ENCODE data around the gene STXBP6.

The STXBP6 gene

DNA sequence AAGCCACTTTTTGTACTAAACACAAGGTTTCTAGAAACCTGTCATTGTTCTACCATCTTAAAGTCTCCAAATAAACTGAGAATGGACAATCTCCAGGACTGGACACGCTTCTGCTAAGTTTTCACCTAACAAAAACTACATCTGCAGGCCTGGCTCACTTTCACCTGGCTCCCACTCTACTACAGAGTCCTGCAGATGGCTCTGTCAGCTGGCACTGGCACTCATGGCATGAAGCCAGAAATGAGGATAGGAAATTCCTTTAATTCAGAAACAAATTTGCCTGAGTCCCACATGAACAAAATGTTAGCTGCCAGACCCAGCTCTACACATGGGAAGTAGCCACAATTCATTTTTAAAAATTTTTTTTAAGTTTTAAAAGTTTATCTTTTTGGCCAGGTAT lies 42.1 kb downstream of the STXBP6 start:
- Histone ChIP-seq H3K9me3 (ENCODE audit: control insufficient read depth, insufficient read depth, low read length) (no peaks in the 10 kb centered on the region), H3K27me3 (ENCODE audit: control insufficient read depth, insufficient read depth, low read length) (no peaks in the 10 kb centered on the region), H3K4me1 (ENCODE audit: control insufficient read depth, insufficient read depth, low read length) (peaks cover 13% of the 10 kb centered on the region), H3K4me3 (ENCODE audit: low read depth, low read length) (no peak overlapping the region), H3K36me3 (ENCODE audit: control insufficient read depth, insufficient read depth, low read length) (no peaks in the 10 kb centered on the region), H3K9ac (ENCODE audit: low read depth, low read length) (no peak overlapping the region)

- H3K9me3 ChIP-seq (ENCODE audit: control insufficient read depth, insufficient read depth, low read length): no peaks in the 10 kb centered on the region
- no peaks in the 10 kb centered on the region for H3K36me3 ChIP-seq (ENCODE audit: control insufficient read depth, insufficient read depth, low read length)
- no peaks in the 10 kb centered on the region for H3K27me3 ChIP-seq (ENCODE audit: control insufficient read depth, insufficient read depth, low read length)
- peaks cover 13% of the 10 kb centered on the region for H3K4me1 ChIP-seq (ENCODE audit: control insufficient read depth, insufficient read depth, low read length)
- H3K9ac ChIP-seq (ENCODE audit: low read depth, low read length): no peak overlapping the region
- no peak overlapping the region for H3K4me3 ChIP-seq (ENCODE audit: low read depth, low read length)
These were observed 42.8 kb downstream of the STXBP6 start for GRCh38 chr14:25006961-25007795.

GRCh38 chr14:25006031-25006430 lies 43.9 kb downstream of the STXBP6 start:
- H3K36me3 ChIP-seq (ENCODE audit: control insufficient read depth, insufficient read depth, low read length): no peaks in the 10 kb centered on the region
- H3K4me1 ChIP-seq (ENCODE audit: control insufficient read depth, insufficient read depth, low read length): peaks cover 13% of the 10 kb centered on the region
- H3K9me3 ChIP-seq (ENCODE audit: control insufficient read depth, insufficient read depth, low read length): no peaks in the 10 kb centered on the region
- no peak overlapping the region for H3K9ac ChIP-seq (ENCODE audit: low read depth, low read length)
- no peak overlapping the region for H3K4me3 ChIP-seq (ENCODE audit: low read depth, low read length)
- no peaks in the 10 kb centered on the region for H3K27me3 ChIP-seq (ENCODE audit: control insufficient read depth, insufficient read depth, low read length)

GRCh38 chr14:25004389-25004809 lies 45.5 kb downstream of the STXBP6 start:
- H3K36me3 ChIP-seq (ENCODE audit: control insufficient read depth, insufficient read depth, low read length): no peaks in the 10 kb centered on the region
- H3K9ac ChIP-seq (ENCODE audit: low read depth, low read length): no peak overlapping the region
- H3K4me1 ChIP-seq (ENCODE audit: control insufficient read depth, insufficient read depth, low read length): peaks cover 8% of the 10 kb centered on the region
- no peaks in the 10 kb centered on the region for H3K9me3 ChIP-seq (ENCODE audit: control insufficient read depth, insufficient read depth, low read length)
- H3K4me3 ChIP-seq (ENCODE audit: low read depth, low read length): no peak overlapping the region
- H3K27me3 ChIP-seq (ENCODE audit: control insufficient read depth, insufficient read depth, low read length): no peaks in the 10 kb centered on the region

DNA sequence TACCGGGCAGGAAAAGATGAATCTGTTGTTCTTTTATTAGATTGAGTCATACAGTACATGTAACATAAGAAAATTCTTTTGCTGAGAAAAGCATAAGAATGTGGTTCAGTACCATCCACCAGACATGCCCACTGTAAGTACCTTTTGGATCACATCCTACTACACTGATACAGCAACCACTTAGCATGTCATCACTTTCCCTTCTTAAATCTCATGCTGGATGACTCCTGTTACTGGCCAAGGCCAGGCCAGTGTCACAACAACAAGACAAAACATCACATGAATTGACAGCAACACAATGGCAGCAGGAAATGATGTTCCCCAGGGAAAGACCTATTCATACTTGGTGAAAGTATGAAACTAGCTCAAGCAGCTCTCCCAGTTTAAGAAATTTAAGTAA lies 46.4 kb downstream of the STXBP6 start:
- Histone ChIP-seq H3K36me3 (ENCODE audit: control insufficient read depth, insufficient read depth, low read length) (no peaks in the 10 kb centered on the region), H3K9ac (ENCODE audit: low read depth, low read length) (no peak overlapping the region), H3K27me3 (ENCODE audit: control insufficient read depth, insufficient read depth, low read length) (no peaks in the 10 kb centered on the region), H3K9me3 (ENCODE audit: control insufficient read depth, insufficient read depth, low read length) (no peaks in the 10 kb centered on the region), H3K4me3 (ENCODE audit: low read depth, low read length) (no peak overlapping the region), H3K4me1 (ENCODE audit: control insufficient read depth, insufficient read depth, low read length) (peaks cover 2% of the 10 kb centered on the region)

DNA sequence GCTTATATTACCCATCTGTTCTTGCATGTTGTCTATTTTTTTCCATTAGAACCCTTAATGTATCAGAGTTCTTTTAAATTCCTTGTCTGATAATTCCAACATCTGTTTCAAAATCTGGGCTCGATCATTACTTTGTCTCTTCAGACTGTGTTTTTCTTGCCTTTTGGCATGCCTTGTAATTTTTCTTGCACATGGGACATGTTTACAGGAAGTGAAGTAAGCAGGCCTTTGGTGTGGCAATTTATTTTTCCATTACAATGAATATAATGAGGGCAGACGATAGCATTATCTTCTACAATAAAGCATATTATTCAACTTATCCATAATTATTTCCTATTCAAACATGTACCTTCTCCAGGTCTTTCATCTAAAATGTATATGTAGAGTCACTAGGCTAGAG lies 48.3 kb downstream of the STXBP6 start:
- Histone ChIP-seq H3K36me3 (ENCODE audit: control insufficient read depth, insufficient read depth, low read length) (no peaks in the 10 kb centered on the region), H3K4me1 (ENCODE audit: control insufficient read depth, insufficient read depth, low read length) (no peaks in the 10 kb centered on the region), H3K4me3 (ENCODE audit: low read depth, low read length) (no peak overlapping the region), H3K9ac (ENCODE audit: low read depth, low read length) (no peak overlapping the region), H3K9me3 (ENCODE audit: control insufficient read depth, insufficient read depth, low read length) (no peaks in the 10 kb centered on the region), H3K27me3 (ENCODE audit: control insufficient read depth, insufficient read depth, low read length) (no peaks in the 10 kb centered on the region)

- Histone ChIP-seq H3K27me3 (ENCODE audit: control insufficient read depth, insufficient read depth, low read length) (no peaks in the 10 kb centered on the region), H3K9ac (ENCODE audit: low read depth, low read length) (no peak overlapping the region), H3K4me1 (ENCODE audit: control insufficient read depth, insufficient read depth, low read length) (no peaks in the 10 kb centered on the region), H3K36me3 (ENCODE audit: control insufficient read depth, insufficient read depth, low read length) (no peaks in the 10 kb centered on the region), H3K4me3 (ENCODE audit: low read depth, low read length) (no peak overlapping the region), H3K9me3 (ENCODE audit: control insufficient read depth, insufficient read depth, low read length) (no peaks in the 10 kb centered on the region)
These were observed 48.8 kb downstream of the STXBP6 start for GRCh38 chr14:25001156-25001555.

DNA sequence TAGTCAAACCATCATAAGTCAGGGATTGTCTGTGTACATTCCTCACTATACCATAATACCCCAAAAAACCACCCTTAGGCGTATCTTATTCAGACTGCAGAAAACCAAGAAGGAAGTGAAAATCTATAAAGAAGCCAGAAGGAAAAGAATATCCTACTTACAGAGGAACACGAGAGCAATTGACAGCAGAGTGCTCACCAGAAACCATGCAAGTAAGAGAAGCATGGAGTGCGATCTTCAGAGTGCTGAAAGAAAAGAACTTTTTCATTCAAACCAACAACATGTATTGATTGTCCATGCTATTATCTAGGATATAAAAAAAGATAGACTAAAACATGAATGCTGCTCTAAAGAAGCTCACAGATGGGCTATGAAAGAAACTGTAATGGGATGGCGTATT lies 50.8 kb downstream of the STXBP6 start:
- no peaks in the 10 kb centered on the region for H3K4me1 ChIP-seq (ENCODE audit: control insufficient read depth, insufficient read depth, low read length)
- H3K9ac ChIP-seq (ENCODE audit: low read depth, low read length): no peak overlapping the region
- no peak overlapping the region for H3K4me3 ChIP-seq (ENCODE audit: low read depth, low read length)
- H3K9me3 ChIP-seq (ENCODE audit: control insufficient read depth, insufficient read depth, low read length): no peaks in the 10 kb centered on the region
- H3K36me3 ChIP-seq (ENCODE audit: control insufficient read depth, insufficient read depth, low read length): no peaks in the 10 kb centered on the region
- H3K27me3 ChIP-seq (ENCODE audit: control insufficient read depth, insufficient read depth, low read length): no peaks in the 10 kb centered on the region

- Histone ChIP-seq H3K9me3 (ENCODE audit: control insufficient read depth, insufficient read depth, low read length) (no peaks in the 10 kb centered on the region), H3K27me3 (ENCODE audit: control insufficient read depth, insufficient read depth, low read length) (no peaks in the 10 kb centered on the region)
These were observed 52.8 kb downstream of the STXBP6 start for GRCh38 chr14:24996930-24997725.

GRCh38 chr14:24995016-24995415 lies 54.9 kb downstream of the STXBP6 start:
- no peak overlapping the region for H3K9ac ChIP-seq (ENCODE audit: low read depth, low read length)
- no peaks in the 10 kb centered on the region for H3K9me3 ChIP-seq (ENCODE audit: control insufficient read depth, insufficient read depth, low read length)
- H3K4me3 ChIP-seq (ENCODE audit: low read depth, low read length): no peak overlapping the region
- H3K27me3 ChIP-seq (ENCODE audit: control insufficient read depth, insufficient read depth, low read length): no peaks in the 10 kb centered on the region
- no peaks in the 10 kb centered on the region for H3K36me3 ChIP-seq (ENCODE audit: control insufficient read depth, insufficient read depth, low read length)
- H3K4me1 ChIP-seq (ENCODE audit: control insufficient read depth, insufficient read depth, low read length): no peaks in the 10 kb centered on the region

More at GRCh38 chr14:24996930-24997725, 52.8 kb downstream of the STXBP6 start:
- Histone ChIP-seq H3K4me1 (ENCODE audit: control insufficient read depth, insufficient read depth, low read length) (no peaks in the 10 kb centered on the region), H3K9ac (ENCODE audit: low read depth, low read length) (no peak overlapping the region), H3K4me3 (ENCODE audit: low read depth, low read length) (no peak overlapping the region), H3K36me3 (ENCODE audit: control insufficient read depth, insufficient read depth, low read length) (no peaks in the 10 kb centered on the region)

GRCh38 chr14:24993631-24994030 lies 56.3 kb downstream of the STXBP6 start:
- no peaks in the 10 kb centered on the region for H3K9me3 ChIP-seq (ENCODE audit: control insufficient read depth, insufficient read depth, low read length)
- H3K36me3 ChIP-seq (ENCODE audit: control insufficient read depth, insufficient read depth, low read length): no peaks in the 10 kb centered on the region
- H3K4me1 ChIP-seq (ENCODE audit: control insufficient read depth, insufficient read depth, low read length): no peaks in the 10 kb centered on the region
- no peaks in the 10 kb centered on the region for H3K27me3 ChIP-seq (ENCODE audit: control insufficient read depth, insufficient read depth, low read length)
- H3K4me3 ChIP-seq (ENCODE audit: low read depth, low read length): no peak overlapping the region
- no peak overlapping the region for H3K9ac ChIP-seq (ENCODE audit: low read depth, low read length)

Measured in iPS-15b (cell line).